Fibroblast of the aortic adventitia (primary cell): ENCODE results near the gene SEPTIN10. TPM values are rescaled to one million over a fixed set of nuclear protein-coding genes. Genes with fewer than 3 reads are reported as not detected.
"Not testable (repeated sequence)": the region's sequence is repeated elsewhere in the genome, so short reads cannot be mapped to it uniquely, and the experiment has no call there.

Source experiments
- DNase-seq: peaks from one replicate; pipeline ENCODE4 v3.0.0-alpha.2; 2010; ENCODE audit warnings: low read depth
- H3K4me3 ChIP-seq: 2 replicates; pipeline ENCODE4 v1.5.1; 2011; ENCODE audit warnings: low read depth, mild to moderate bottlenecking, control low read depth, low read length, moderate library complexity
- total RNA-seq: library from RNA; depleted of rRNA; stranded (reverse); fragments of >200 nt; gene quantifications from 2 replicates; pipeline ENCODE4 v1.2.3, GENCODE V29; 2012; ENCODE audit warnings: low replicate concordance
- TF ChIP-seq, protein P1 (sequence below): IDR thresholded peaks from 2 replicates; pipeline ENCODE4 v1.5.1; 2011; ENCODE audit warnings: mild to moderate bottlenecking, low read length, control low read depth, inconsistent platforms; ENCODE audit not compliant: insufficient read depth

The SEPTIN10 gene
- total RNA-seq, 1 donor: 145 TPM

DNA sequence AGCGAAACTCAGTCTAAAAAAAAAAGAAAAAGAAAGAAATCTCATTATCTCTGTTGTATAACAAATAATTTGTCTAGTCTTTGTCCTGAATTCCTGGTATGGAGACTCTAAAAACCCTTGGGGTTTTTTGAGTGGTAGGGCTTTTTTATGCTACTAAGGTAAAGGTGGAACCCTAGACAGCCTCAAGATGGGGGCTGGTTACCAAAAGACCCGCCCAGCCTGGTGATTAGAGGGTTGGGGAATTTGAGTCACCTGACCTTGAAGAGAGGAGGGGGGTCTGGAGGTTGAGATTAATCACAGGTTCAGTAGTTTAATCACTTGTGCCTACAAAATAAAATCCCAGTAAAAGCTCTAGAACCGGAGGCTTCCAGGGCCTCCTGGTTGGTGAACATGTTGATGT lies 18.0 kb upstream of the SEPTIN10 start:
- TF ChIP-seq, protein P1, sequence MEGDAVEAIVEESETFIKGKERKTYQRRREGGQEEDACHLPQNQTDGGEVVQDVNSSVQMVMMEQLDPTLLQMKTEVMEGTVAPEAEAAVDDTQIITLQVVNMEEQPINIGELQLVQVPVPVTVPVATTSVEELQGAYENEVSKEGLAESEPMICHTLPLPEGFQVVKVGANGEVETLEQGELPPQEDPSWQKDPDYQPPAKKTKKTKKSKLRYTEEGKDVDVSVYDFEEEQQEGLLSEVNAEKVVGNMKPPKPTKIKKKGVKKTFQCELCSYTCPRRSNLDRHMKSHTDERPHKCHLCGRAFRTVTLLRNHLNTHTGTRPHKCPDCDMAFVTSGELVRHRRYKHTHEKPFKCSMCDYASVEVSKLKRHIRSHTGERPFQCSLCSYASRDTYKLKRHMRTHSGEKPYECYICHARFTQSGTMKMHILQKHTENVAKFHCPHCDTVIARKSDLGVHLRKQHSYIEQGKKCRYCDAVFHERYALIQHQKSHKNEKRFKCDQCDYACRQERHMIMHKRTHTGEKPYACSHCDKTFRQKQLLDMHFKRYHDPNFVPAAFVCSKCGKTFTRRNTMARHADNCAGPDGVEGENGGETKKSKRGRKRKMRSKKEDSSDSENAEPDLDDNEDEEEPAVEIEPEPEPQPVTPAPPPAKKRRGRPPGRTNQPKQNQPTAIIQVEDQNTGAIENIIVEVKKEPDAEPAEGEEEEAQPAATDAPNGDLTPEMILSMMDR: no peak
- H3K4me3 ChIP-seq: no peak overlapping the region
- DNase-seq: no peak

DNA sequence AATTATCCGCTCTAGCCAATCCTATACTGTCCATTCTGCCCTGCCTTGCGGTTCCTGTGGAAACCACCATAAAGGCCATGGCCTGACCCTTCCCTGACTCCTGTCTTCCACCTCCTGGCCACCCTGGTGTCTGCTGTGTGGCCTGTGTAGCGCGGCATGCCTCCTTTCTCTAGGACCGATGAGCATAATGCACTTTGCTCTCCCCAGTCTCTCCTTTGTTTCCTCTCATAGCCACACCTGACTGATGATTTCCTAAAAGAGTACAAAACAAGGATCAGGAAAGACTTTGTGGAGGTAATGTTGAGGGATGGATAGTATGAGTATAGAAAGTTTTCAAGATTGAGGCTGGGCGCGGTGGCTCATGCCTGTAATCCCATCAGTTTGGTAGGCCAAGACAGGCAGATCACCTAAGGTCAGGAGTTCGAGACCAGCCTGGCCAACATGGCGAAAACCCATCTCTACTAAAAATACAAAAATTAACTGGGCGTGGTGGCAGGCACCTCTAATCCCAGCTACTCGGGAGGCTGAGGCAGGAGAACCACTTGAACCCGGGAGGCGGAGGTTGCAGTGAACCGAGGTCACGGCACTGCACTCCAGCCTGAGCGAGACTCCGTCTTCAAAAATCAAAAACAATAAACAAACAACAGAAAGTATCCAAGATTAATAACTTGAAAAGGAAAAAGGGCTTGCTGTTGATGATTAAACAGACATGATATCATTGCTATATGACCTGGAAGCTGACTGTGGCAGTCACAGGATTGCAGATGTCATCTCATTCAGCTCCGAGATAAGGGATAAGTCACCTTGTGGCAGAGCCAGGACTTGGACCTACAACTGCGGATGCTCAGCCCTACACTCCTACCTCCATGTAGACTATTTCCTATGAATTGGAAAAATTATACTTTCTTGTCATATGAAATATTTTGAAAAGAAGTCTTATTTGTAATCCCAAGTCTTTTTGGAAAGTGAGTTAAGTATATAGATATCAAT lies 17.0 kb upstream of the SEPTIN10 start:
- no peak for DNase-seq
- TF ChIP-seq, protein P1: no peak

DNA sequence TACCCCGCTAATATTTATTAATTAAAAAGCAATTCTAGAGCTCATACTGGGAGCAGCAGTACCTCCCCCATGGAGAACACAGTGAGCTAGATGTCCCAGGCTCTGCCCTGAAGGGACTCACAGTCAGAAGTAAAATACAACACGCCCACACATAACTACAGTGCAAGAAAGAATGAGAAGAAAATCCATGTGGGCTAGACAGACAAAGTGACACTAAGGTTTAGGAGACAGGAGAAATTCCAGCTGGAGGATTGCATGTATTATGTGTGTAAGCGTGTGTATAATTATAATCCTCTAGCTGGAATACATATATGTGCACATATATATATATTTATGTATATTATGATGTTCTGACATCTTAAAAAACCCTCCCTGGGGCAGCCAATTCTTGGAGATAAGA lies 16.1 kb upstream of the SEPTIN10 start:
- TF ChIP-seq, protein P1: no peak
- H3K4me3 ChIP-seq: no peak overlapping the region
- DNase-seq: no peak

More for the DNA sequence above, 17.0 kb upstream of the SEPTIN10 start:
- no peak overlapping the region for H3K4me3 ChIP-seq

DNA sequence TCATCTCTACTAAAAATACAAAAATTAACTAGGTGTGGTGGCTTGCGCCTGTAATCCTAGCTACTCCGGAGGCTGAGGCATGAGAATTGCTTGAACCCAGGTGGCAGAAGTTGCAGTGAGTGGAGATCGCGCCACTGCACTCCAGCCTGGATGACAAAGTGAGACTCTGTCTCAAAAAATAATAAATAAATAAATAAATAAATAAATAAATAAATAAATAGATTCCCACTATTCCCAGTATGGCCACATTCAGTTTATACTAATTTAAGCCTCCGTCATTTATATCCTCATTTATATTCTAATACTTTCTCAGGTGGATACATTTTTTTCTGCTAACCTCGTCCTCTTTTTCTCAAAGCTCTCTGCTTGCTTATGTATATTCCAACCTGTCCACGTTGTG lies 14.6 kb upstream of the SEPTIN10 start:
- H3K4me3 ChIP-seq, DNase-seq: not testable (repeated sequence)

DNA sequence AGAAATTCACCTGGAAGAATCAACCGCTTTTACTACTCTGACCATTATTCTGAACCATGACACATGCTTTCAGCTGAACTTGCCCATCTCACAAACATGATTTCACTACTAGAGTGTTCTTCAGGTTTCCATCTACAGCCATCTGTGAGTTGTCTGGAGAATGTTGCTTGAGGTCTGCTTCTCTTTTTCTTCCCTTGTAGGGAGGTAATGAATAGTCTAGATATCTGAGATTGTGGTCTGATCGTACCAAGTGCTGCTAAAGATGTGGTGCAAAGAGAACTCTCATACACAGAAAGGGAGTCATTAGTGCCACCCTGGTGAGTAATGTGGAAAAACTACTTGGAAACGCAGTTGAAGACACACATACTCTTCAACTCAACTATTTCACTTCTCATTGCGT lies 10.6 kb upstream of the SEPTIN10 start:
- H3K4me3 ChIP-seq: no peak overlapping the region
- no peak for DNase-seq
- TF ChIP-seq, protein P1: no peak

DNA sequence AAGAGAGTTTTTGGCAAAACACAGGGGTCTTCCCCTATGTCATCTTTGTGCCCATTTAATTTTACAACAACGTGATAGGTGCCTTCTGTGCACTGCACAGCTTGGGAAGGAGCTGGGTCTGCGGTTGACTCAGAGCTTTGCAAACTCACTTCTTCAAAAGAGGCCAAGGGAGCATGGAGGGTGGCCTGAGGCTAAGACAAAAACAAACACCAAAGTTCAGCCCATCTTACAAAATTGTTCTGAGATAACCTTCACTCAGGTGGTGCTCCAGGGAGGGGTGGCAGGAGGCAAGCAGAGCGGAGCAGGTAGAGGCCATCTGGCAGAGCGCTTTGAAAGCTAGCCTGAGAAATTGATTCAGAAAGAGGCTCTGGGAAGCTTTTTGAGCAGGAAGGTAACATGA lies 10.2 kb upstream of the SEPTIN10 start:
- TF ChIP-seq, protein P1: no peak
- H3K4me3 ChIP-seq: no peak overlapping the region
- DNase-seq: no peak

DNA sequence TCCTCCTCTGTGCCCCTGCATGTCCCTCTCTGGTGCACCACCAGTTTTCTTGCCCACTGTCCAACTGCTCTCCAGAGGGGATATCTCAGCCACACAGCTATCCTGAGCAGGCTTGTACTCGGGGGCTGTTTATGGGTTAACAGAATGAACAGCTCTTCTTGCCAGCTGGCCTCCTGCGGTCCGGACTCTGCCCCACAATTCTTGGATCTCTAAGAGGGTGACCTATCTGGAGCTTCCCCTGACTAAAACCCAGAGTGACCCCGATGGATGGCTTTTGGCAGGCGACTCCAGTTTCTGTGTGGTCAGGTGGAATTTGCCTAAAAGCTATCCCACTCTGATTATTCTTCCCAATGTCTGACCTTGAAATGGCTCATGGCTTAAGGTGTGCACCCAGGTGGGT lies 9.5 kb upstream of the SEPTIN10 start:
- no peak overlapping the region for H3K4me3 ChIP-seq
- DNase-seq: no peak
- TF ChIP-seq, protein P1: no peak
